HepG2 (cell line): ENCODE results near the gene ELL. TPM values are rescaled to one million over a fixed set of nuclear protein-coding genes. Genes with fewer than 3 reads are reported as not detected.

ENCODE experiments used
- BORCS8-MEF2B ChIP-seq: sonication (generic); formaldehyde crosslinking; IDR thresholded peaks from 2 replicates; pipeline ENCODE4 v1.8.0; 2022; ENCODE audit warnings: mild to moderate bottlenecking, missing genetic modification reagents
- BRCA1 ChIP-seq: sonication (generic); formaldehyde crosslinking; IDR thresholded peaks from 2 replicates; pipeline ENCODE4 v1.4.0; 2020; ENCODE audit warnings: missing genetic modification reagents
- GATAD1 ChIP-seq: IDR thresholded peaks from 2 replicates; pipeline ENCODE4 v1.6.1; 2016; ENCODE audit warnings: missing genetic modification reagents, missing compliant biosample characterization
- MXD4 ChIP-seq: IDR thresholded peaks from 2 replicates; pipeline ENCODE4 v1.6.1; 2016; ENCODE audit warnings: mild to moderate bottlenecking, missing biosample characterization, missing genetic modification reagents
- SRSF9 ChIP-seq: fragments of 200-400 bp; formaldehyde crosslinking; IDR thresholded peaks from 2 replicates; pipeline ENCODE4 v1.6.1; 2018; ENCODE audit warnings: borderline replicate concordance, mild to moderate bottlenecking, low read depth, low read length; ENCODE audit not compliant: insufficient read depth, poor library complexity, severe bottlenecking
- ZNF543 ChIP-seq: sonication (generic); formaldehyde crosslinking; IDR thresholded peaks from 2 replicates; pipeline ENCODE4 v1.4.0; 2020; ENCODE audit warnings: mild to moderate bottlenecking, missing genetic modification reagents
- ZSCAN29 ChIP-seq: sonication (generic); formaldehyde crosslinking; conservative IDR thresholded peaks from 2 replicates; pipeline ENCODE4 v1.4.0; 2020; ENCODE audit warnings: mild to moderate bottlenecking, missing genetic modification reagents
- polyA plus RNA-seq, 8 experiments: library from polyadenylated mRNA; depleted of rRNA in 3 of 8; stranded (reverse) in 7 of 8; unstranded in 1 of 8; fragments of >200 nt; fragmentation: Illumina TruSeq in 4 of 8; extraction: Trizol in 4 of 8; gene quantifications; 2 replicates each; pipeline versions ENCODE4 v1.2.1 to v1.2.3, GENCODE V29; 2011 to 2016; ENCODE audit warnings: low read depth in 4 of 8, missing spikeins in 1 of 8, mixed read lengths in 1 of 8; ENCODE audit not compliant: insufficient read depth in 1 of 8
- total RNA-seq, 5 experiments: library from RNA; depleted of rRNA; stranded (reverse); fragments of >200 nt; fragmentation: Illumina TruSeq; extraction: Trizol; gene quantifications; 2 replicates each; pipeline ENCODE4 v1.2.3, GENCODE V29; 2016; ENCODE audit warnings: low read depth in 1 of 5
- TF ChIP-seq, protein P1 (sequence below): sonication (generic); formaldehyde crosslinking; IDR thresholded peaks from one replicate; pipeline ENCODE4 v1.5.1; 2020; ENCODE audit warnings: mild to moderate bottlenecking, missing genetic modification reagents; ENCODE audit errors: not compliant biosample characterization
- TF ChIP-seq, protein P2 (sequence below): sonication (generic); formaldehyde crosslinking; IDR thresholded peaks from 2 replicates; pipeline ENCODE4 v1.8.1; 2023; ENCODE audit warnings: mild to moderate bottlenecking, missing genetic modification reagents
- TF ChIP-seq, protein P3 (sequence below): sonication (generic); formaldehyde crosslinking; IDR thresholded peaks from 2 replicates; pipeline ENCODE4 v1.4.0; 2020; ENCODE audit warnings: missing genetic modification reagents, borderline replicate concordance
- TF ChIP-seq, protein P4 (sequence below): IDR thresholded peaks from 2 replicates; pipeline ENCODE4 v1.6.1; 2016; ENCODE audit warnings: missing biosample characterization, missing genetic modification reagents, low read depth

ELL gene
- total and polyA plus RNA-seq, 2 of the 13 experiments (the other 11 are each of a cell fraction or from before 2014, with no cell fraction given), result 3.7 to 5.4 TPM

DNA sequence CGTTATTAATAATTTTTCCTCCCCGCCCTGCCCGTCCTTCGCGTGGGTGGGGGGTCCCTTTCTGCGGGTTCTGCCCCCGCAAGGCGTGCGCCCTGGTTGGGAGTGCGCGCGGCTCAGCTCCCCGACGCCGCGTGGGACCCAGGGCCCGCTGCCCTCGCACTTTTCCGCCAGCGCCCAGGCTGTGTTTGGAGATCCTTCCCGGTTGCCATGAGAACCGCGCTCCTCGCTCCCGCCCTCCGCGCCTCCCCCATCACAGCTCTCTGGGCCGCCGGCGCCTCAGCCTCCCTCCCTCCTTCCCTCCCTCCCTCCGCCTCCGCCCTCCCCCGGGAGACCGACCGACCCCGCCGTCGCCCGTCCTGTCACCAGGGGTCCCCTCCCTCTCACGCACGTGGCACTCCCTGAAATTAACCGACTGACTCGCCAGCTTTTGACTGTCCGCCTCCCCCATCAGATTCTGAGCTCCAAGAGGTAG lies 105.1 kb downstream of the ELL start (continued):
- TF ChIP-seq, protein P1, sequence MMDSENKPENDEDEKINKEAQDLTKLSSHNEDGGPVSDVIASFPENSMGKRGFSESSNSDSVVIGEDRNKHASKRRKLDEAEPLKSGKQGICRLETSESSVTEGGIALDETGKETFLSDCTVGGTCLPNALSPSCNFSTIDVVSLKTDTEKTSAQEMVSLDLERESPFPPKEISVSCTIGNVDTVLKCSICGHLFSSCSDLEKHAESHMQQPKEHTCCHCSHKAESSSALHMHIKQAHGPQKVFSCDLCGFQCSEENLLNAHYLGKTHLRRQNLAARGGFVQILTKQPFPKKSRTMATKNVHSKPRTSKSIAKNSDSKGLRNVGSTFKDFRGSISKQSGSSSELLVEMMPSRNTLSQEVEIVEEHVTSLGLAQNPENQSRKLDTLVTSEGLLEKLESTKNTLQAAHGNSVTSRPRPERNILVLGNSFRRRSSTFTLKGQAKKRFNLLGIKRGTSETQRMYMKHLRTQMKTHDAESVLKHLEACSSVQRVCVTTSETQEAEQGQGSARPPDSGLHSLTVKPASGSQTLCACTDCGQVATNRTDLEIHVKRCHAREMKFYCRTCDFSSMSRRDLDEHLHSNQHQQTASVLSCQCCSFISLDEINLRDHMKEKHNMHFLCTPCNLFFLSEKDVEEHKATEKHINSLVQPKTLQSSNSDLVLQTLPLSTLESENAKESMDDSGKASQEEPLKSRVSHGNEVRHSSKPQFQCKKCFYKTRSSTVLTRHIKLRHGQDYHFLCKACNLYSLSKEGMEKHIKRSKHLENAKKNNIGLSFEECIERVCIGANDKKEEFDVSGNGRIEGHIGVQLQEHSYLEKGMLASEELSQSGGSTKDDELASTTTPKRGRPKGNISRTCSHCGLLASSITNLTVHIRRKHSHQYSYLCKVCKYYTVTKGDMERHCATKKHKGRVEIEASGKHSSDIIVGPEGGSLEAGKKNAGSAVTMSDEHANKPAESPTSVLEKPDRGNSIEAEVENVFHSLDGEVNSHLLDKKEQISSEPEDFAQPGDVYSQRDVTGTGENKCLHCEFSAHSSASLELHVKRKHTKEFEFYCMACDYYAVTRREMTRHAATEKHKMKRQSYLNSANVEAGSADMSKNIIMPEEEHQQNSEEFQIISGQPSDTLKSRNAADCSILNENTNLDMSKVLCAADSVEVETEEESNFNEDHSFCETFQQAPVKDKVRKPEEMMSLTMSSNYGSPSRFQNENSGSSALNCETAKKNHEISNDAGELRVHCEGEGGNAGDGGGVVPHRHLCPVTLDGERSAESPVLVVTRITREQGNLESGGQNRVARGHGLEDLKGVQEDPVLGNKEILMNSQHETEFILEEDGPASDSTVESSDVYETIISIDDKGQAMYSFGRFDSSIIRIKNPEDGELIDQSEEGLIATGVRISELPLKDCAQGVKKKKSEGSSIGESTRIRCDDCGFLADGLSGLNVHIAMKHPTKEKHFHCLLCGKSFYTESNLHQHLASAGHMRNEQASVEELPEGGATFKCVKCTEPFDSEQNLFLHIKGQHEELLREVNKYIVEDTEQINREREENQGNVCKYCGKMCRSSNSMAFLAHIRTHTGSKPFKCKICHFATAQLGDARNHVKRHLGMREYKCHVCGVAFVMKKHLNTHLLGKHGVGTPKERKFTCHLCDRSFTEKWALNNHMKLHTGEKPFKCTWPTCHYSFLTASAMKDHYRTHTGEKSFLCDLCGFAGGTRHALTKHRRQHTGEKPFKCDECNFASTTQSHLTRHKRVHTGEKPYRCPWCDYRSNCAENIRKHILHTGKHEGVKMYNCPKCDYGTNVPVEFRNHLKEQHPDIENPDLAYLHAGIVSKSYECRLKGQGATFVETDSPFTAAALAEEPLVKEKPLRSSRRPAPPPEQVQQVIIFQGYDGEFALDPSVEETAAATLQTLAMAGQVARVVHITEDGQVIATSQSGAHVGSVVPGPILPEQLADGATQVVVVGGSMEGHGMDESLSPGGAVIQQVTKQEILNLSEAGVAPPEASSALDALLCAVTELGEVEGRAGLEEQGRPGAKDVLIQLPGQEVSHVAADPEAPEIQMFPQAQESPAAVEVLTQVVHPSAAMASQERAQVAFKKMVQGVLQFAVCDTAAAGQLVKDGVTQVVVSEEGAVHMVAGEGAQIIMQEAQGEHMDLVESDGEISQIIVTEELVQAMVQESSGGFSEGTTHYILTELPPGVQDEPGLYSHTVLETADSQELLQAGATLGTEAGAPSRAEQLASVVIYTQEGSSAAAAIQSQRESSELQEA (CRISPR knock-in tag), result no peak
- no peak for TF ChIP-seq BRCA1
- no peak for TF ChIP-seq SRSF9
- TF ChIP-seq, protein P2, sequence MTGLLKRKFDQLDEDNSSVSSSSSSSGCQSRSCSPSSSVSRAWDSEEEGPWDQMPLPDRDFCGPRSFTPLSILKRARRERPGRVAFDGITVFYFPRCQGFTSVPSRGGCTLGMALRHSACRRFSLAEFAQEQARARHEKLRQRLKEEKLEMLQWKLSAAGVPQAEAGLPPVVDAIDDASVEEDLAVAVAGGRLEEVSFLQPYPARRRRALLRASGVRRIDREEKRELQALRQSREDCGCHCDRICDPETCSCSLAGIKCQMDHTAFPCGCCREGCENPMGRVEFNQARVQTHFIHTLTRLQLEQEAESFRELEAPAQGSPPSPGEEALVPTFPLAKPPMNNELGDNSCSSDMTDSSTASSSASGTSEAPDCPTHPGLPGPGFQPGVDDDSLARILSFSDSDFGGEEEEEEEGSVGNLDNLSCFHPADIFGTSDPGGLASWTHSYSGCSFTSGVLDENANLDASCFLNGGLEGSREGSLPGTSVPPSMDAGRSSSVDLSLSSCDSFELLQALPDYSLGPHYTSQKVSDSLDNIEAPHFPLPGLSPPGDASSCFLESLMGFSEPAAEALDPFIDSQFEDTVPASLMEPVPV (CRISPR knock-in tag), result no peak
- TF ChIP-seq, protein P3, sequence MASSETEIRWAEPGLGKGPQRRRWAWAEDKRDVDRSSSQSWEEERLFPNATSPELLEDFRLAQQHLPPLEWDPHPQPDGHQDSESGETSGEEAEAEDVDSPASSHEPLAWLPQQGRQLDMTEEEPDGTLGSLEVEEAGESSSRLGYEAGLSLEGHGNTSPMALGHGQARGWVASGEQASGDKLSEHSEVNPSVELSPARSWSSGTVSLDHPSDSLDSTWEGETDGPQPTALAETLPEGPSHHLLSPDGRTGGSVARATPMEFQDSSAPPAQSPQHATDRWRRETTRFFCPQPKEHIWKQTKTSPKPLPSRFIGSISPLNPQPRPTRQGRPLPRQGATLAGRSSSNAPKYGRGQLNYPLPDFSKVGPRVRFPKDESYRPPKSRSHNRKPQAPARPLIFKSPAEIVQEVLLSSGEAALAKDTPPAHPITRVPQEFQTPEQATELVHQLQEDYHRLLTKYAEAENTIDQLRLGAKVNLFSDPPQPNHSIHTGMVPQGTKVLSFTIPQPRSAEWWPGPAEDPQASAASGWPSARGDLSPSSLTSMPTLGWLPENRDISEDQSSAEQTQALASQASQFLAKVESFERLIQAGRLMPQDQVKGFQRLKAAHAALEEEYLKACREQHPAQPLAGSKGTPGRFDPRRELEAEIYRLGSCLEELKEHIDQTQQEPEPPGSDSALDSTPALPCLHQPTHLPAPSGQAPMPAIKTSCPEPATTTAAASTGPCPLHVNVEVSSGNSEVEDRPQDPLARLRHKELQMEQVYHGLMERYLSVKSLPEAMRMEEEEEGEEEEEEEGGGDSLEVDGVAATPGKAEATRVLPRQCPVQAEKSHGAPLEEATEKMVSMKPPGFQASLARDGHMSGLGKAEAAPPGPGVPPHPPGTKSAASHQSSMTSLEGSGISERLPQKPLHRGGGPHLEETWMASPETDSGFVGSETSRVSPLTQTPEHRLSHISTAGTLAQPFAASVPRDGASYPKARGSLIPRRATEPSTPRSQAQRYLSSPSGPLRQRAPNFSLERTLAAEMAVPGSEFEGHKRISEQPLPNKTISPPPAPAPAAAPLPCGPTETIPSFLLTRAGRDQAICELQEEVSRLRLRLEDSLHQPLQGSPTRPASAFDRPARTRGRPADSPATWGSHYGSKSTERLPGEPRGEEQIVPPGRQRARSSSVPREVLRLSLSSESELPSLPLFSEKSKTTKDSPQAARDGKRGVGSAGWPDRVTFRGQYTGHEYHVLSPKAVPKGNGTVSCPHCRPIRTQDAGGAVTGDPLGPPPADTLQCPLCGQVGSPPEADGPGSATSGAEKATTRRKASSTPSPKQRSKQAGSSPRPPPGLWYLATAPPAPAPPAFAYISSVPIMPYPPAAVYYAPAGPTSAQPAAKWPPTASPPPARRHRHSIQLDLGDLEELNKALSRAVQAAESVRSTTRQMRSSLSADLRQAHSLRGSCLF (CRISPR knock-in tag), result no peak
- no peak for TF ChIP-seq GATAD1 (CRISPR knock-in tag)
- no peak for TF ChIP-seq ZNF543
- TF ChIP-seq MXD4, result no peak
- TF ChIP-seq, protein P4, sequence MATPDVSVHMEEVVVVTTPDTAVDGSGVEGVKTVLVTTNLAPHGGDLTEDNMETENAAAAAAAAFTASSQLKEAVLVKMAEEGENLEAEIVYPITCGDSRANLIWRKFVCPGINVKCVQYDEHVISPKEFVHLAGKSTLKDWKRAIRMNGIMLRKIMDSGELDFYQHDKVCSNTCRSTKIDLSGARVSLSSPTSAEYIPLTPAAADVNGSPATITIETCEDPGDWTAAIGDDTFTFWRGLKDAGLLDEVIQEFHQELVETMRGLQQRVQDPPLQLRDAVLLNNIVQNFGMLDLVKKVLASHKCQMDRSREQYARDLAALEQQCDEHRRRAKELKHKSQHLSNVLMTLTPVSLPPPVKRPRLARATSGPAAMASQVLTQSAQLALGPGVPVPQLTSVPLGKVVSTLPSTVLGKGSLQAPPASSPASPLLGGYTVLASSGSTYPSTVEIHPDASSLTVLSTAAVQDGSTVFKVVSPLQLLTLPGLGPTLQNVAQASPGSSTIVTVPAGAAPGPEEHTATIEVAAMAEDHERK (CRISPR knock-in tag), result no peak
- no peak for TF ChIP-seq ZSCAN29
- no peak for TF ChIP-seq BORCS8-MEF2B
